HL-60/S4 (cell line): ENCODE results near the gene GRID1.
"Not testable (repeated sequence)": the region's sequence is repeated elsewhere in the genome, so short reads cannot be mapped to it uniquely, and the experiment has no call there.

Experiments used
- in situ Hi-C: fragments of 300-500 bp; cut with MboI; formaldehyde crosslinking; loops from 2 replicates; pipeline ENCODE4 v1.14.3; 2022; ENCODE audit warnings: low sequenced_read_pairs

The GRID1 gene

GRCh38 chr10:86176850-86177536 lies 189.6 kb downstream of the GRID1 start:
- in situ Hi-C loops, result no loop called here

GRCh38 chr10:86175476-86175875 lies 191.1 kb downstream of the GRID1 start:
- in situ Hi-C loops, result not testable (repeated sequence)

GRCh38 chr10:86172301-86172700 lies 194.3 kb downstream of the GRID1 start:
- in situ Hi-C loops, result no loop called here

GRCh38 chr10:86170255-86171108 lies 196.1 kb downstream of the GRID1 start:
- in situ Hi-C loops, result no loop called here

- in situ Hi-C loops, result no loop called here
These were observed 196.9 kb downstream of the GRID1 start for GRCh38 chr10:86169506-86170254.

- in situ Hi-C loops, result no loop called here
These were observed 197.5 kb downstream of the GRID1 start for GRCh38 chr10:86169066-86169465.

GRCh38 chr10:86168256-86168655 lies 198.3 kb downstream of the GRID1 start:
- in situ Hi-C loops, result no loop called here

GRCh38 chr10:86167762-86168128 lies 198.8 kb downstream of the GRID1 start:
- in situ Hi-C loops, result no loop called here

- in situ Hi-C loops, result no loop called here
These were observed 199.4 kb downstream of the GRID1 start for GRCh38 chr10:86167121-86167761.

GRCh38 chr10:86165666-86166065 lies 200.9 kb downstream of the GRID1 start:
- in situ Hi-C loops, result no loop called here

GRCh38 chr10:86164960-86165630 lies 201.5 kb downstream of the GRID1 start:
- in situ Hi-C loops, result no loop called here

- in situ Hi-C loops, result no loop called here
These were observed 202.3 kb downstream of the GRID1 start for GRCh38 chr10:86164174-86164774.

GRCh38 chr10:86163522-86164173 lies 202.9 kb downstream of the GRID1 start:
- in situ Hi-C loops, result no loop called here

- in situ Hi-C loops, result no loop called here
These were observed 203.7 kb downstream of the GRID1 start for GRCh38 chr10:86162696-86163400.

GRCh38 chr10:86162036-86162435 lies 204.6 kb downstream of the GRID1 start:
- in situ Hi-C loops, result no loop called here

GRCh38 chr10:86160890-86161585 lies 205.6 kb downstream of the GRID1 start:
- in situ Hi-C loops, result no loop called here

- in situ Hi-C loops, result no loop called here
These were observed 206.8 kb downstream of the GRID1 start for GRCh38 chr10:86159797-86160196.
